Glutamatergic neuron (in vitro differentiated cells): Measurements from ENCODE around the gene TMEM178A. TPM values are rescaled to one million over a fixed set of nuclear protein-coding genes. Genes with fewer than 3 reads are reported as not detected.

Source experiments
- DNase-seq: peaks from one replicate; pipeline ENCODE4 v3.0.0; 2022
- H3K27ac Mint-ChIP-seq: one replicate; pipeline ENCODE4 v1.8.0; 2020; ENCODE audit warnings: mild to moderate bottlenecking, mixed read lengths, inconsistent platforms; ENCODE audit not compliant: unreplicated experiment
- H3K27me3 Mint-ChIP-seq: one replicate; pipeline ENCODE4 v1.8.0; 2020; ENCODE audit warnings: mild to moderate bottlenecking, moderate library complexity, mixed read lengths, inconsistent platforms; ENCODE audit not compliant: unreplicated experiment
- H3K36me3 Mint-ChIP-seq: one replicate; pipeline ENCODE4 v1.8.0; 2020; ENCODE audit warnings: mild to moderate bottlenecking, mixed read lengths, inconsistent platforms; ENCODE audit not compliant: unreplicated experiment
- H3K4me1 Mint-ChIP-seq: one replicate; pipeline ENCODE4 v1.8.0; 2020; ENCODE audit warnings: mild to moderate bottlenecking, low read depth, mixed read lengths, inconsistent platforms; ENCODE audit not compliant: unreplicated experiment
- H3K4me3 Mint-ChIP-seq: one replicate; pipeline ENCODE4 v1.8.0; 2020; ENCODE audit warnings: mild to moderate bottlenecking, mixed read lengths, inconsistent platforms; ENCODE audit not compliant: unreplicated experiment
- H3K9me3 Mint-ChIP-seq: one replicate; pipeline ENCODE4 v1.8.0; 2020; ENCODE audit warnings: mild to moderate bottlenecking, moderate library complexity, mixed read lengths, inconsistent platforms; ENCODE audit not compliant: unreplicated experiment
- long read RNA-seq: library from polyadenylated mRNA; unstranded; transcript quantifications from one replicate; pipeline ENCODE4 v2.0.0, GENCODE V29; 2020; ENCODE audit not compliant: unreplicated experiment
- total RNA-seq: library from RNA; stranded (reverse); fragmentation: NEBNext Ultra II Directional; extraction: Animal tissue kit (Norgen Biotek cat#: 25700); gene quantifications from one replicate; pipeline ENCODE4 v1.2.1, GENCODE V29; 2021; ENCODE audit not compliant: unreplicated experiment
- TF ChIP-seq, protein P1 (sequence below): fragments of 200-600 bp; sonication (generic); IDR thresholded peaks from one replicate; pipeline ENCODE4 v1.5.0; 2021; ENCODE audit not compliant: partially characterized antibody, unreplicated experiment

The TMEM178A gene
- 12.5 TPM for total RNA-seq
- long read RNA-seq, partial matches to known transcripts: 0 of 7 reads
- long read RNA-seq, other reads (novel, unspliced or antisense): 4 of 7 reads

DNA sequence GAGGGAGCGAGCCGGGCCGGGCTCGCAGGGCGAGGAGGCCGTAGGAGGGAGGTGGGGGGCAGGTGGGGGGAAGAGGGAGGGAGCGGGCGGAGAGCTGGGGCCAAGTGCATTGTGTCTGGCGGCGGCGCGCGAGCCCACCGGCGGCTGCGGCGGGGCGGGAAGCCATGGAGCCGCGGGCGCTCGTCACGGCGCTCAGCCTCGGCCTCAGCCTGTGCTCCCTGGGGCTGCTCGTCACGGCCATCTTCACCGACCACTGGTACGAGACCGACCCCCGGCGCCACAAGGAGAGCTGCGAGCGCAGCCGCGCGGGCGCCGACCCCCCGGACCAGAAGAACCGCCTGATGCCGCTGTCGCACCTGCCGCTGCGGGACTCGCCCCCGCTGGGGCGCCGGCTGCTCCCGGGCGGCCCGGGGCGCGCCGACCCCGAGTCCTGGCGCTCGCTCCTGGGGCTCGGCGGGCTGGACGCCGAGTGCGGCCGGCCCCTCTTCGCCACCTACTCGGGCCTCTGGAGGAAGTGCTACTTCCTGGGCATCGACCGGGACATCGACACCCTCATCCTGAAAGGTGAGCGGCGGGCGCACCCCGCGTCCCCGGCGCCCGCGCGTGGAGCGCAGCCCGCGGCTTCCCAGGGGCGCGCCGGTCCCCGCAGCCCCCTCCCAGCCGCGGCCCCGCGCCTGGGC, at the start of gene TMEM178A:
TSS of gene TMEM178A (plus strand) at position 107 of the 680 bp plus-strand sequence. CDS start at position 165, 58 bp downstream.
- Mint-ChIP-seq H3K27ac (peak within 1 kb of the TSS; percentile 88), H3K4me1 (peaks cover 3% of the 10 kb centered on the region), H3K9me3 (peaks cover 8% of the 10 kb centered on the region), H3K27me3 (peaks cover 18% of the 10 kb centered on the region), H3K4me3 (peak within 1 kb of the TSS; percentile 100), H3K36me3 (no peaks in the 10 kb centered on the region)
- TF ChIP-seq, protein P1, sequence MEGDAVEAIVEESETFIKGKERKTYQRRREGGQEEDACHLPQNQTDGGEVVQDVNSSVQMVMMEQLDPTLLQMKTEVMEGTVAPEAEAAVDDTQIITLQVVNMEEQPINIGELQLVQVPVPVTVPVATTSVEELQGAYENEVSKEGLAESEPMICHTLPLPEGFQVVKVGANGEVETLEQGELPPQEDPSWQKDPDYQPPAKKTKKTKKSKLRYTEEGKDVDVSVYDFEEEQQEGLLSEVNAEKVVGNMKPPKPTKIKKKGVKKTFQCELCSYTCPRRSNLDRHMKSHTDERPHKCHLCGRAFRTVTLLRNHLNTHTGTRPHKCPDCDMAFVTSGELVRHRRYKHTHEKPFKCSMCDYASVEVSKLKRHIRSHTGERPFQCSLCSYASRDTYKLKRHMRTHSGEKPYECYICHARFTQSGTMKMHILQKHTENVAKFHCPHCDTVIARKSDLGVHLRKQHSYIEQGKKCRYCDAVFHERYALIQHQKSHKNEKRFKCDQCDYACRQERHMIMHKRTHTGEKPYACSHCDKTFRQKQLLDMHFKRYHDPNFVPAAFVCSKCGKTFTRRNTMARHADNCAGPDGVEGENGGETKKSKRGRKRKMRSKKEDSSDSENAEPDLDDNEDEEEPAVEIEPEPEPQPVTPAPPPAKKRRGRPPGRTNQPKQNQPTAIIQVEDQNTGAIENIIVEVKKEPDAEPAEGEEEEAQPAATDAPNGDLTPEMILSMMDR: no peak
- DNase-seq: peak; percentile 56

DNA sequence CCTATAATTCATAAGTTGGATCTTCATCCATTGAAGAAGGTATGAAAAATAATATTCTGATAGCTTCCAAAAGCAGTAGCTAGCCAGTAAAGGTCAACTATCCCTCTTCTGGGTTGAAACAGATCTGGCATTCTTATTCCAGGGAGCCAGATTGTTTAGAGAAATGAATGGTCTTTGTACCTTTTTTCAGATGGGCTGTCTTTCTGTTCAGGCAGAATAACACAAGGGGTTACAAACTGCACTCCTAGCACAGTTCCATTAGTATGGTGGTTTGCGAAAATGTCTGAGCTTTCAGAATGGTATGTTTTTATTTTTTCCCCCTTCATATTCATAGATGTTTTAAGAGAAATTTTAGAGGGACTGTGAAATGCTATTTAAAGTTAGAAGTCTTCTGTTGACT, 47.5 kb upstream of the TMEM178A start:
- H3K27me3 Mint-ChIP-seq: no peaks in the 10 kb centered on the region
- H3K9me3 Mint-ChIP-seq: peaks cover 3% of the 10 kb centered on the region

DNA sequence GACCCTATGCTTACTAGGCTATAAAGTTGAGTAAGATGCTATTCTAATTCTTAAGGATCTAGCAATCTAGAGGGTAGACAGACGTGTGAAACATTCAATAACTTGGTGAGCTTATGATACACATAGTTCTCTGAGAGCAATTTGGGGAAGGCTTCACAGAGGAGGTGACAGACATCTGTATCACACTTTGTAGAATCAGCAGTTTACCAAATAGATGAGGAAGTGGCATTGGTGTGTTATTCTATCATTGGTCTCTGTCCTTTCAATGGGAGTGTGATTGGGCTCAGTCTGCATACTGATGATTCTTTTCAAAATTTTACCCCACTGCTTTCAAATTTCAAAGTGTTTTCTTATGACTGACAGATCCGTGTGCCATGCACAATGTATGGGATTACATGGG, 47.0 kb upstream of the TMEM178A start:
- Mint-ChIP-seq H3K36me3 (no peaks in the 10 kb centered on the region), H3K9me3 (peaks cover 3% of the 10 kb centered on the region), H3K27ac (no peak overlapping the region)

More for the DNA sequence above, 47.5 kb upstream of the TMEM178A start:
- Mint-ChIP-seq H3K4me1 (no peaks in the 10 kb centered on the region), H3K36me3 (no peaks in the 10 kb centered on the region), H3K27ac (no peak overlapping the region), H3K4me3 (no peak overlapping the region)
- no peak for DNase-seq
- TF ChIP-seq, protein P1: no peak

DNA sequence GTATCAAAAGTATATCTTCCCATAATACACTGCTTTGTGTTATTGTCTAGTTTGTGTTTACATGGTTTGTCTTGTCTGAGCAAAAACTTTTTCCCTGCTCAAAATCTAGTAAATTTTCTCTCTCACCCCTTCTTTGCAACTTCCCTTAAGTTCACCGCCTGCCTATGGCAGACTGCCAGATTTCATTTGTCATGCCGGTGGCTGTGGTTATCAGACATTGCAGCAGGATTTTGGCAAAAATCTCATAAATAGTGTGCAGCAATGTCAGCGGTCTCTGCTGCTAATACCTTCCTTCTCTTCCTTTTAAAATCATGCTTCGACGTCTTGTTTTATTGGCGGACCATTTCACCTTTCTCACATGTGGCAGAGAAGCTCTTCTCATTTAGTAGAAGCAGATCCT, 45.6 kb upstream of the TMEM178A start:
- no peaks in the 10 kb centered on the region for H3K4me1 Mint-ChIP-seq
- DNase-seq: no peak
- H3K4me3 Mint-ChIP-seq: no peak overlapping the region
- no peak overlapping the region for H3K27ac Mint-ChIP-seq
- peaks cover 1% of the 10 kb centered on the region for H3K27me3 Mint-ChIP-seq
- no peaks in the 10 kb centered on the region for H3K9me3 Mint-ChIP-seq
- TF ChIP-seq, protein P1: no peak
- H3K36me3 Mint-ChIP-seq: no peaks in the 10 kb centered on the region

More for the DNA sequence above, 47.0 kb upstream of the TMEM178A start:
- TF ChIP-seq, protein P1: no peak
- DNase-seq: no peak
- H3K4me3 Mint-ChIP-seq: no peak overlapping the region
- no peaks in the 10 kb centered on the region for H3K4me1 Mint-ChIP-seq
- no peaks in the 10 kb centered on the region for H3K27me3 Mint-ChIP-seq

DNA sequence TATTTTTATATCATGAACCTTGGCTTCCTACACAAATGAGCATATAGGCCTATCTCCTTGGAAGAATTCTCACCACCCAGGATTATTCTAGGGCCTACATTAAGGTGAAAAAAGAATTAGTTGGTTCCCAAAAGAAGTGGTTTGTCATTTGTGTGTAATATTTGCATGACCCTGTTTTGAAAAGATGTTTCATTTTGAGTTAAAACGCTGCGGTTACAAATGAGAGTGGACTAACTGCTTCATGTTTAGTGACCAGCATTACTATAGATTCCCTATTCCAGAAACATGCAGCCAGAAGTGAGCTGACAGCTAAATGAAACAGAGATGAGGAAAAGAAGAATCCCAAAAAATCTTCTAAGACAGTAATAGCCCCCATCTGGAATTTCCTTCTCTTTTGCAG, 44.1 kb upstream of the TMEM178A start:
- Mint-ChIP-seq H3K36me3 (no peaks in the 10 kb centered on the region), H3K27ac (no peak overlapping the region), H3K4me1 (no peaks in the 10 kb centered on the region), H3K27me3 (peaks cover 1% of the 10 kb centered on the region), H3K4me3 (no peak overlapping the region), H3K9me3 (no peaks in the 10 kb centered on the region)
- TF ChIP-seq, protein P1: no peak
- DNase-seq: no peak
